Hematopoietic multipotent progenitor cell treated with erythropoietin and hydrocortisone succinate and interleukin-3 and kit ligand, for 8 days (in vitro differentiated cells): ENCODE data around the gene KCNK13.
A peak's percentile ranks its signal among the peaks of the same experiment; 100 is the strongest.
"Not testable (repeated sequence)": the region's sequence is repeated elsewhere in the genome, so short reads cannot be mapped to it uniquely, and the experiment has no call there.

Experiments used
- DNase-seq: peaks from one replicate; pipeline ENCODE4 v3.0.0-alpha.2; 2015

KCNK13 gene

GRCh38 chr14:90061685-90062126, at the start of gene KCNK13:
Gene KCNK13 (plus strand): TSS chr14:90061994. CDS start chr14:90062206, 212 bp downstream.
- no peak for DNase-seq

DNA sequence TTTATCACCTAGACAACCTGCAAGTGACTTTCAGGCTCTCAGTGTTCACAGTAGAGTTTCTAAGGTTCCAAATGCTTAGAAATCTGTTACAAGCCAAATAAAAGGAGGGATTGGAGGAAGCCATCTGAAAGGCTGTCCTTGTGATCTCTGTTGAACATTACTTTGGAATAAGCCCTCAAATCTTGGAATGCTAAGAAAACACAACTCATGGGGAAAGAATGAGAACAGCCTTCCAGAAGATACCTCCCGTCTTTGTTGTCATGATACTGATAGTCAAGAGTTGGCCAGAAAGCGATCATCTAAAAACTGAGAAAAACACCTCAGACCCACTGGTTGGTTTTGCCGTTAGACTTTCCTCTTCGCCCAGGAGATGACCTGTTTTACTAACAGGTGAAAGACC, 44.4 kb upstream of the KCNK13 start:
- no peak for DNase-seq

- no peak for DNase-seq
Measured at GRCh38 chr14:90019824-90020523, 41.8 kb upstream of the KCNK13 start.

DNA sequence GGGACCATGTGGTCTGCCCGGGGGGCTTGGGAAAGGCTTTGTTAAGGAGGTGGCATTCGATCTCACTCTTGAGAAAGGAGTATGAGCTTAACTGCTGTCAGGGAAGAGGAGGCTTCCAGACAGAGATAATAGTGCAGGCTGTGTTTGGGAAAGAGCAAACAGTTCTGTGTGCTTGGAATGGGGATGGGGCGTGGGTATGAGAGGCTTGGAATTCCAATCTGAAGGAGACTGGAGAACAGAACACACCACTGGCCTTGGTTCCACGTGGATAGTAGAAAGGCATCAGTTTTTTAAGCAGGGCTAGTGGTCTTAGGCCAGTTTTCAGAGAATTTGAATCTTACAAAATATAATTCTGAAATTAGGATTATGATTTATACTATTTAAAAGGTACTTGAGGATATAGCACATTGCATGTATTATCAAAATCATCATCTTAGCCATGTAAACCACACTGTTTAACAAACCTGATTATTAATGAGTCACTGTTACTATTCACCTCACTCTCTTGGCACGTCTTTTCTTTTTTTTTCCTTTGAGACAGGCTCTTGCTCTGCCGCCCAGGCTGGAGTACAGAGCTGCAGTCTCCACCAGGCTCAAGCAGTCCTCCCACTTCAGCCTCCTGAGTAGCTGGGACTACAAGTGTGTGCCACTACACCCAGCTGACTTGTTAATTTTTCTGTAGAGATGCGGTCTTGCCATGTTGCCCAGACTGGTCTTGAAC, 38.5 kb upstream of the KCNK13 start:
- DNase-seq: no peak

DNA sequence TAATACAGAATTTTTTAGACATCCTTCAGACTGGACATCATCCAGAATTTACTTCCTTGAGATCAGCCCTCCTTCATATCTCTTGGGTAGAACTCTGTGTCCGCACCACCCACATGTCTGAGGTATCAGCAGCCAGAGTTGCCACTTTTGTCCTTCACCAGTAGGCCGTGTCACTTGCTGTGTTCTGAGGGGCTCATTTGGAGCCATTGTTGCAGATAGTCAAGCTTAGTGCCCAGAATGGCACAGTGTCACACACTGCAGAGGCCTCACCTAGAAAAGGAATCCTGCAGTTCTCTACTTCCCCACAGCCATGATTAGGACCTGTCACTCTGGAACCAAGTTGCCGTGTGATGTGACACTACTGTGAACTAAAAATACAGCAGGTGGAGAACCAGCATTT, 36.9 kb upstream of the KCNK13 start:
- no peak for DNase-seq

DNA sequence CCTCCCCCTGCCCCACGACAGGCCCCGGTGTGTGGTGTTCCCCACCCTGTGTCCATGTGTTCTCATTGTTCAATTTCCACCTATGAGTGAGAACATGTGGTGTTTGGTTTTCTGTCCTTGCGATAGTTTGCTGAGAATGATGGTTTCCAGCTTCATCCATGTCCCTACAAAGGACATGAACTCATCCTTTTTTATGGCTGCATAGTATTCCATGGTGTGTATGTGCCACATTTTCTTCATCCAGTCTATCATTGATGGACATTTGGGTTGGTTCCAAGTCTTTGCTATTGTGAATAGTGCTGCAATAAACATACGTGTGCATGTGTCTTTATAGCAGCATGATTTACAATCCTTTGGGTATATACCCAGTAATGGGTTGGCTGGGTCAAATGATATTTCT, 35.2 kb upstream of the KCNK13 start:
- DNase-seq: not testable (repeated sequence)

DNA sequence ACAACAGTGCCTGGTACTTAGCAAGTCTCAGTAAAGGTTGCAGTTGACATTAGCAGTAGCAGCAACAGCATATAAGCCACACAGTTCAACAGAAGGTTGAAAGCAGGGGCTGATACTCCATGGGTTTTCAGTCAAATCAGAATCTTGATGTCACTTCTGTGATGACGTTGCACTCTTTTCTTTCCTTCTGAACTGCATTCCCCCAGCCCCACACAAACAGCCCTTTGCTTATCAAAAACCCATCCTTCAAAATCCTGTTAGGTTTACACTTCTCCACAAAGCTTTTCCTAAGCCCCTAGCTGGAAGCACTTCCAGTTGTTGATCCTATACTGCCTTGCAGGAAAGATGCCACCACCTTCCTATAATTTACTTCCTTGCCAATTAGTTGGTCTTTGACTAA, 34.0 kb upstream of the KCNK13 start:
- DNase-seq: no peak

GRCh38 chr14:90034156-90034555, 27.6 kb upstream of the KCNK13 start:
- no peak for DNase-seq

DNA sequence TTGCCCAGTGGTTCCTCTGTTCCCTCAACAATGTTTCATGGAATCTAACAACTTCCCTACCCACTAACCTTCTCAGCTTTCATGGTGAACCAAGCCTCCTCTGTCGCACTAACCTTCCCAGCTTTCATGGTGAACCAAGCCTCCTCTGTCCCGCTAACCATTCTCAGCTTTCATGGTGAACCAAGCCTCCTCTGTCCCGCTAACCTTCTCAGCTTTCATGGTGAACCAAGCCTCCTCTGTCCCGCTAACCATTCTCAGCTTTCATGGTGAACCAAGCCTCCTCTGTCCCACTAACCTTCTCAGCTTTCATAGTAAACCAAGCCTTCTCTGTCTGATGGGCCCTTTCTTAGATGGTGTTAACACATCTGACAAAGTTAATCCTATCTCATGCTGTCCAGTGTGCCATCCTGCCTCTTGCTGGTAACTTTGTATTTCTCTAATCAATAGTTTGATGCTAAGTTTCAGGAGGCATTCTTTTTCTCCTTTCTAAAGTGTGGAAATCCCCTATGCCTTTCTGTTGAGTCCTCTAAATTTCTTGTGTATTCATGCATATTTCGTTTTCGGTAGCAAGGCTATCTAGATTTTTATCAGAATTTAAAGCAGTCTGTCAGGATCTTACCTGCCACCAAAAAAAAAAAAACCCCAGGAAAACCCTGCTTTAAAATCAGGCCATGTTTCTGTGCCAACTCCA, 26.8 kb upstream of the KCNK13 start:
- DNase-seq: no peak

GRCh38 chr14:90039253-90040010, 22.4 kb upstream of the KCNK13 start:
- DNase-seq: no peak

DNA sequence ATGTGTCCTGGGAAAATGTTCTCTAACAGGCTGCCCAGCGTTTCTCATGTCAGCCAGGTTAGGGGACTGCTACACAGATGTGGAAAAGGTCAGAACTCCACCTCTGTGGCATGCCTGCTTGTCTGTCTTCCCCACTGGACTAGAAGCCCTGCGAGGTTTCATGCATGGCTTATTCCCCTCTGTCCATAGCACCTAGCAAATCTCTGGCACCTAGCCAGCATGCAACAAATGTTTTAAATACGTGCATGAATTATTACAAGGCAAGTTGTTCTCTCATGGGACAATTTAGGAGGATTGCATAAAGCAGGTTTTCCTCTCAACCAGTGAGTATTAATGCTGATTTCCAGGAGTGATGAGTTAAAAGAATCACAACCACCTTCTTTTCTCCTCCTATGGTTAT, 21.4 kb upstream of the KCNK13 start:
- DNase-seq: no peak

- no peak for DNase-seq
Measured at GRCh38 chr14:90042496-90043252, 19.1 kb upstream of the KCNK13 start.

- DNase-seq: no peak
Measured at GRCh38 chr14:90045616-90046015, 16.2 kb upstream of the KCNK13 start.

- DNase-seq: no peak
Measured at GRCh38 chr14:90049390-90049789, 12.4 kb upstream of the KCNK13 start.

DNA sequence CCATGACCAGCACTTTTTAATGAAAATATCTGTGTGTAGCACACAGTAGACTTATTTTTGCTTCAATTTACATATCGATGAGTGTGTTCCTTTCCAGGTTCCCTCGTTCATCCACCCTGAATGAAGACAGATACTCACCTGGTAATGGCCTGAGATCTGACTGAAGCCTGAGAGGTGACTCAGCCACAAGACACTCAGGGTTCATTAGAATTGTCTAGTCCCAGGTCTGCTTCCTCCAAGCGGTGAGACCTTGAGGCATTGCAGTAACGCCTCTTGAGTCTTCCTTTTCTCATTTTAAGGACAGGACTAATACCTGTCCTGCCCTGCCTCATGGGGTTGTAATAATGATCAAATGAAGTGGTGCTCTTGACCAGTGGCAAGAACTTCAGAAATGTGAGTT, 11.5 kb upstream of the KCNK13 start:
- DNase-seq: no peak

DNA sequence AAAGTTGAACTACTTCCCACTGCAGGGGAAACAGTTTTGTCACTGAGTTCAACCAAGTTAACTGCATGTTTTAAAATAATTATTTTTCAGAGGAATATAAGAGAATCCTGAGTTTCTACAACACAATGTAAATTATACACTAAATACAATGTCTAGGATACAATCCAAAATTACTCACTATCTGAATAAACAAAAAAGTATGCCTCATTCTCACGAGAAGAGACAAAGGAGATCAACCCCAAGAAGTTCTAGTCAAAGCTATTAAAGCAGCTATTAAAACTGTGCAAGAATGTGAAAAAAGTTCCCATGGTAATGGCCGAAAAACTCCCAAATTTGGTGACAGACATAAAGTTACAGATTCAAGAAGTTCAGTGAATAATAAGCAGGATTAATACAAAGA, 8.8 kb upstream of the KCNK13 start:
- no peak for DNase-seq

DNA sequence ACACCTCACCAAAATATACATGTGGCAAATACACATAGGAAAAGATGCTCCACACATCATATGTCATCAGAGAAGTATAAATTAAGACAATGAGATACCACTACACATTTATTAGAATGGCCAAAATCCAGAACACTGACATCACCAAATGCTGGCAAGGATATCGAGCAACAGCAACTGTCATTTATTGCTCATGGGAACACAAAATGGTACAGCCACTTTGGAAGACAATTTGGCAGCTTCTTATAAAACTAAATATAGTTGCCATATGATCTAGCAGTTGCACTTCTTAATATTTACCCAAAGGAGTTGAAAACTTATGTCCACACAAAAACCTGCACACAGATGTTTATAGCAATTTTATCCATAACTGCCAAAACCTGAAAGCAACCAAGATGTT, 7.0 kb upstream of the KCNK13 start:
- DNase-seq: no peak

GRCh38 chr14:90056826-90057225, 5.0 kb upstream of the KCNK13 start:
- DNase-seq: no peak

DNA sequence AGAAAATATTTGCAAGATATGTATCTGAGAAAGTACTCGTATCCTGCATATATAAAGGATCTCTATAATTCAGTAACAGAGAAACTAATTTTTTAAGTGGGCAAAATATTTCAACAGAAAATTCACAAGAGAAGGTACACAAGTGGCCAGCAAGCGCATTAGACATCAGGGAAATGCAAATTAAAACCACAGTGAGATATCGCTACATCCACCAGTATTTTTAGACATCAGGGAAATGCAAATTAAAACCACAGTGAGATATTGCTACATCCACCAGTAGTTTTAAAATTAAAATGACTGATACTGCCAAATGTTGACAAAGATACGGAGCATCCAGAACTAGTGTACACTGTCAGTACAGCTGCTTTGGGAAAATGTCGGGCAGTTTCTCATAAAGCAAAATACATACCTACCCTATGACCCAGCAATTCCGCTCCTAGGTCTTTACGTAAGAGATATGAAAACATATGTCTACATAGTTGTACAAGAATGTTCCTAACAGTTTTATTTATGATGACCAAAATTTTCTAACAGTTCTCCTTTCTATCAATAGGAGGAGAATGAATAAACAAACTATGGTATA, 2.8 kb upstream of the KCNK13 start:
- DNase-seq: no peak

GRCh38 chr14:90060312-90060964, 1.4 kb upstream of the KCNK13 start:
- DNase-seq: peak; percentile 34

DNA sequence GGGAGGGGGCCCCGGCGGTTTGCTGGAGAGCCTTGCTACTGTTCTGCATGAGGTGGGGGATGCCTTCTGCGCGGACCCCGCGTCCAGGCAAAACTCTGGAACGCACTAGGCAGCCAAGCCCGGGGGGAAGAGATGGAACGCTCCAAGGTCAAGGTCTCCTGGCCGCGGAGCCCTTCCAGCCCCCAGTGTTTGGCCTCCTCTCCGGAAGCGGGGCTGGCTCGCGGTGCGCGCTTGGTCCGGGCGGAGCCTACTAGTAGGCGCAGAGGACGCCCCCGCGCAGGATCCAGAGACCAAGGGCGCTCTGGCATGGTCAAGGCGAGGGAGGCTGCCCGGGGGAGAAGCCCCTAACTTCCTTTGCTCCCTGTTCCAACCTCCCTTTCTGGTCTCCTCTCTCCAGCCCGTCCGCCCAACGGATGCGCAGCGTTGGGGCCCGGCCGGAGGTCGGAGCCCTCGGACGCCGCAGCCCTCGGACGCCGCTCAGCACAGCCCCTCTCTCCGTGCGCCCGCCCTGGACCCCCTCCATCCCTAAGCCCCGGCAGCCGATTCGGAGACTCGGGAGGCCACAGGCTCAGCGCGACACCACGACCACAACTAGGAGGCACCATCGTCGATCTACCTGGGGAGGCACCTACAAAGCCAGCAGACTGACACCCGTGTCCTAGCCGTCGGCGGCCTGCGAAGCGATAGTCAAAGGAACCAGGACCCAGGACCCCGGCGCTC, 669 bp upstream of the KCNK13 start:
- no peak for DNase-seq
